GM10248 (cell line): ENCODE results near the gene CBLB.

Experiments used
- CTCF ChIA-PET: fragments of 300-600 bp; sonication (Branson Sonifier 250); formaldehyde crosslinking; extraction: SDS; loops from one replicate; lab custom pipeline; 2021; ENCODE audit warnings: antibody characterized with exemption; lab: Yijun Ruan, JAX
- POLR2A ChIA-PET: fragments of 350-650 bp; sonication (Branson Sonifier 250); formaldehyde crosslinking; extraction: SDS; loops from one replicate; lab custom pipeline; 2020; ENCODE audit warnings: antibody characterized with exemption; lab: Yijun Ruan, JAX
- DNase-seq: peaks from one replicate; pipeline ENCODE4 v3.0.0; 2012; ENCODE audit errors: extremely low spot score
- TF ChIP-seq, protein P1 (sequence below): IDR thresholded peaks from 2 replicates; pipeline ENCODE4 v1.5.1; 2012; ENCODE audit warnings: mild to moderate bottlenecking, low read depth; ENCODE audit errors: extremely low read depth, missing control alignments, control extremely low read depth

The CBLB gene

DNA sequence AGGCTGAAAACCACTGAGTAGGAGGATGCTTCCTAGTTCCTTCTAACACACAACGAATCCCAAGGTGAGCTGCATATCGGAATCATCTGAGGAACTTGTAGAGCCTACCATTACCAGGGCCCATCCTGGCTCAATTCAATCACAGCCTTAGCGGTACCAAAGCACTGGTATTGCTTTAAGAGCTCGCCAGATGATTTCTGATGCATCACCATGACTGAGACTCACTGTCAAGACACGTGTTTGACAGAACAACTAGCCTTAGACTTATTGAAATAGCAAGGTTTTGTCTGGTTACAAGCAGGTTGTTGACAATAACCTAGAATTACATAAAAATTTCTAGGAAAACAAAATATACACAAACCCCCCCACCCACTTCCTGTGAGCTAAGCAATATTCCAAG lies 68.5 kb downstream of the CBLB start:
- POLR2A ChIA-PET, result no interaction called here
- TF ChIP-seq, protein P1, sequence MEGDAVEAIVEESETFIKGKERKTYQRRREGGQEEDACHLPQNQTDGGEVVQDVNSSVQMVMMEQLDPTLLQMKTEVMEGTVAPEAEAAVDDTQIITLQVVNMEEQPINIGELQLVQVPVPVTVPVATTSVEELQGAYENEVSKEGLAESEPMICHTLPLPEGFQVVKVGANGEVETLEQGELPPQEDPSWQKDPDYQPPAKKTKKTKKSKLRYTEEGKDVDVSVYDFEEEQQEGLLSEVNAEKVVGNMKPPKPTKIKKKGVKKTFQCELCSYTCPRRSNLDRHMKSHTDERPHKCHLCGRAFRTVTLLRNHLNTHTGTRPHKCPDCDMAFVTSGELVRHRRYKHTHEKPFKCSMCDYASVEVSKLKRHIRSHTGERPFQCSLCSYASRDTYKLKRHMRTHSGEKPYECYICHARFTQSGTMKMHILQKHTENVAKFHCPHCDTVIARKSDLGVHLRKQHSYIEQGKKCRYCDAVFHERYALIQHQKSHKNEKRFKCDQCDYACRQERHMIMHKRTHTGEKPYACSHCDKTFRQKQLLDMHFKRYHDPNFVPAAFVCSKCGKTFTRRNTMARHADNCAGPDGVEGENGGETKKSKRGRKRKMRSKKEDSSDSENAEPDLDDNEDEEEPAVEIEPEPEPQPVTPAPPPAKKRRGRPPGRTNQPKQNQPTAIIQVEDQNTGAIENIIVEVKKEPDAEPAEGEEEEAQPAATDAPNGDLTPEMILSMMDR, result no peak
- no peak for DNase-seq
- CTCF ChIA-PET, result interaction anchor here (1.0 to 3.4 kb wide), 3 partner anchors 9 to 23 kb away, joined by 3 to 12 read pairs (median 4); no protein-coding TSS in a partner anchor

DNA sequence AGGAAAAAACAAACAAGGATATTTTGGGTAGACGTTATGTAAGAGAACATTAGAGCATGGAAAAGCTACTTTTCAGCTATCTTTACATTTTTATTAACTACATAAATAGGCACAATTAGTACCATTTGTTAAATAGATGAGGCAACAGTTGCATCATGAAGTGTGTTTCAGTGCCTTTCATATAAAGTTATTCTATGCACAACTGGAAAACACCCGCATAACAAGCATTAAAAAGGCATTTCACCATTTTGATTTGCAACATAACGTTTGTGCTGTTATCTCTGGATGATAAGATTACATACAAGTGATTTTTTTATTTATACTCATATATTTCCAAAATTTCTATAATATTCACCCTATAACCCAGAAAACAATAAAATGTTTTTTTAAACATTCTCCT lies 69.5 kb downstream of the CBLB start:
- TF ChIP-seq, protein P1, result no peak
- no peak for DNase-seq
- ChIA-PET POLR2A (no interaction called here), CTCF (interaction anchor here (0.8 to 1.8 kb wide), 4 partner anchors 9 to 36 kb away, joined by 3 to 5 read pairs (median 4); no protein-coding TSS in a partner anchor)

DNA sequence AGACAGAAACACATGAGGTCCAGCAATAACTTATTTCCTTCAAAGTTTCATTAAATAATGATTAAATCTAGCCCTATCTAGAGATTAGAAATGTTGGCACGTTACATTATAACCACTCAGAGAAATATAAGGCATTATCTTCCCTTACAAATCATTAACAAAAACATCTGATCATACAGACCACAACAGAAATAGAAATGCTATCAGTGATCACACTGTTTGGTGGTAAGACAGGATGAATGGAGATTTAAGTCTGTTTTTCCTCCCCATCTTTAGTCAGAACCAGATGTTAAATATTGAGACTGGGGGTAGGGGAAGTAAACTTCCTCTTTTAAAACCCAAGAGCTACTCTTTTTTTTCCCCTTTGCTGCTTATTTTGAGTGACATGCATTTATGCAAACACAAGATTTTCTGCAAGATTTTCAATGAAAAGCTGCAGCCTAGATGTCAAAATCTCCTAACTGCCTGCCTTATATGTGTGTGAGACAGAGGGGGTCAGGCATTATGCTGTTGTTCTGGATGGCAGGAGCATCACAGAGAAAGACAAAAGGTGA lies 70.4 kb downstream of the CBLB start:
- CTCF ChIA-PET, result interaction anchor here (0.8 to 1.8 kb wide), 6 partner anchors 10 to 41 kb away, joined by 3 to 7 read pairs (median 4); no protein-coding TSS in a partner anchor
- peak; percentile 40 for DNase-seq
- TF ChIP-seq, protein P1, result no peak

DNA sequence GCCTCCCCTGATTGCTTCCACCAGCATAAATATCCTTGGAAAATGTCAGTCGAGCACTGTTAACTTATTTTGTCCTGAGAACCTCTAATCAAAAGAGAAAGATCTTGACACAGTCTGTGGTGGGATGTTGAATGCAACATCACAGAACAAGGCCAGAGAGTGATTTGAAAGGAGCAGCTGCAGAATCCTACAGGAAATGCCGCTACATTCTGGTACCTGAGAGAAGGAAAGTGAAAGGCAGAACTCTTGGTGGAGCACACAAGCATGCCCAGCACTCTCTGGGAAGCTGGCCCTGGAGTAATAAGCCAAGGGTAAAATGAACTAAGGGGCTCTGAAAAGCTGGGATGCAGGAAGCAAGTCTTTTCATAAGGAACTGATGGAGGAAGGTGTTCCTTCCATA lies 75.8 kb downstream of the CBLB start:
- CTCF ChIA-PET, result no interaction called here
- POLR2A ChIA-PET, result no interaction called here
- DNase-seq, result no peak
- TF ChIP-seq, protein P1, result no peak

More for the DNA sequence above, 70.4 kb downstream of the CBLB start:
- POLR2A ChIA-PET, result interaction anchor here (0.6 kb wide), 1 partner anchor 15 kb away, joined by 3 read pairs; no protein-coding TSS in a partner anchor

DNA sequence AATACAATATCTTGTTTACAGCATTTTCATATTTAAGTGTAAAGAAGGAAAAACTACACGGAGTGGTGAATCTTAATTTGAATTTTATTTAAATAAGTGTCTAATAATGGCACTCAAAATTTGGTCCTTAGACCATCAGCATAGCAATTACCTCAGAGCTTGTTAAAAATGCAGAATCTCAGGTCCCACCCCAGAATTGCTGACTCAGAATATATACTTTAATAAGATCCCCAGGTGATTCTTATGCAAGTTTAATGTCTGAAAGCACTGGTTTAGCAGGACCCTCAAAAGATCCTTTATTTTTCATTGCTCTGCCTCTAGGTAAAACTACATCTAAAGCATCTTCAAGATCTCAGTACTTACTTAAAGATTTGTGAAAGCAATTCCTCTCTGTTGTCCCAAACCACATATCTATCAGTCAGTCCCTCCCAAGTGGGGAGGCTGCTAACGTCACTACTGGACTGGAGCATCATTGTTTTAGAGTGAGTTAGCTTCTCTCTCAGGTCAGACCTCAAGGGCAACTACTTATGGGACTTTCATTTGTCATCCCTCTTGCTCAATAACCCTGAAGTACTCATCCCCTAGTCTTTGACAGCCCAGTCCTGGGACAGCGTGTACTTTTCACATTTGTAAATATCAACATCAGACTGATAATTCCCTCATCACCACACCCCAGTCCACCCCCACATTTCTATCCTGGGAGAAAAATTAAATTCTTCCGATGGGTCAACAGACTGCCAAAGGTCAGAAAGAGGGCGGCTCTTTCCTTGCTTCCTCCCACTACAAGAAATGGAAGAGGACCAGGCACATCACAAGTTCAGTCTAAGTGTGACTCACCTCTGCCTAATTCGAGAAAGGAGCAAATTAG lies 76.7 kb downstream of the CBLB start:
- TF ChIP-seq, protein P1, result no peak
- ChIA-PET CTCF (no interaction called here), POLR2A (no interaction called here)
- no peak for DNase-seq

DNA sequence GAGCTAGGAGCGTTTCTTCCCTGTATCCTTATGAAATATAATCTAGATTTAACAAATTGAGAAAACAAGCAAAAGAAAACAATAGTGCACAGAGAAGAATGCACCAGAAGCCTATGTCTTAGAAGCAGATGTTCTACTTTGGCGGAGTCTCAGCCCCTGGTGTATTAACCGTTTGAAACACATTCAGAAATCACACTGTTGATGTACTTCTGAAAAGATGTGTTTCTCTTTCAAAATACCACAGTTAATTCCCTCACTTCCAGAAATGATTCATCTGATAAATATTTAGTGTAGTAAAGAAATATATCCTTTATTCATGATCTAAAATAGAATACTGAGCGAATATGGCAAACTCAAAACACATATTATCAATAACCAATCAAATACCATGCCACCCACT lies 77.7 kb downstream of the CBLB start:
- CTCF ChIA-PET, result no interaction called here
- no peak for DNase-seq
- POLR2A ChIA-PET, result no interaction called here
- TF ChIP-seq, protein P1, result no peak
